ENCODE results near the gene PLAAT4. TPM values are rescaled to one million over a fixed set of nuclear protein-coding genes. Genes with fewer than 3 reads are reported as not detected.
A peak's percentile ranks its signal among the peaks of the same experiment; 100 is the strongest.
"Not testable (repeated sequence)": the region's sequence is repeated elsewhere in the genome, so short reads cannot be mapped to it uniquely, and the experiment has no call there.

PLAAT4 gene
- total RNA-seq, 2 experiments from 2014 or later, result 97.5 to 99.8 TPM

DNA sequence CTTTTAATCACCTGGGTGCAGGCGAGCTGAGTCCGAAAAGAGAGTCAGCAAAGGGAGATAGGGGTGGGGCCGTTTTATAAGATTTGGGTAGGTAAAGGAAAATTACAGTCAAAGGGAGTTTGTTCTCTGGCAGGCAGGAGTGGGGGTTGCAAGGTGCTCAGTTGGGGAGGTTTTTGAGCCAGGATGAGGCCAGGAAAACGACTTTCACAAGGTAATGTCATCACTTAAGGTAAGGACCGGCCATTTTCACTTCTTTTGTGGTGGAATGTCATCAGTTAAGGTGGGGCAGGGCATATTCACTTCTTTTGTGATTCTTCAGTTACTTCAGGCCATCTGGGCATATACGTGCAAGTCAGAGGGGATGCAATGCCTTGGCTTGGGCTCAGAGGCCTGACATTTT is 7.2 kb upstream of the PLAAT4 start:
- ChIA-PET CTCF (interaction anchor here (0.9 to 1.8 kb wide), 2 partner anchors 45 to 50 kb away, joined by 3 to 9 read pairs; no protein-coding TSS in a partner anchor), POLR2A (interaction anchor here (0.6 kb wide), 1 partner anchor 22 kb away, joined by 3 read pairs; no protein-coding TSS in a partner anchor)
- H3K27me3 Mint-ChIP-seq (ENCODE audit: low read depth); H3K9me3 Mint-ChIP-seq (ENCODE audit: insufficient read depth); H3K4me3 Mint-ChIP-seq; DNase-seq; ATAC-seq; H3K36me3 Mint-ChIP-seq (ENCODE audit: low read depth); H3K27ac Mint-ChIP-seq: not testable (repeated sequence)
- H3K4me1 Mint-ChIP-seq (ENCODE audit: low read depth), result peaks cover 48% of the 10 kb centered on the region

DNA sequence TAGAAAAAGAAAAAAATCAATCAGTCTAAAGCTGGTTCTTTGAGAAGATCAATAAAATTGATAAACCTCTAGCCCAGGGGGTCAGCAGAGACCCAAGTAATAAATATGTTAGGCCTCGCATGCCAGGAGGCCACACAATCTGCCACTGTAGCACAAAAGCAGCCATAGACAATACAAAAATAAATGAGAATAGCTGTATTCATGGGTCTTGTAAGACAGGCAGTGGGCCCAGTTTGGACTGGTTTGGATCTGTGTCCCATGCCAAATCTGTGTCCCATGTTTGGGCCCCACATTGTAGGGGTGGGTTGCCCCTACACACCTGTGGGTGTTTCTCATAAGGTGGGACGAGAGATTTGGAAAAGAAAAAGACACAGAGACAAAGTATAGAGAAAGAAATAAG is 6.6 kb upstream of the PLAAT4 start:
- ATAC-seq (no peak), DNase-seq (no peak)
- CTCF ChIA-PET, result interaction anchor here (1.8 kb wide), 1 partner anchor 51 kb away, joined by 9 read pairs; no protein-coding TSS in a partner anchor
- no peaks in the 10 kb centered on the region for H3K27me3 Mint-ChIP-seq (ENCODE audit: low read depth)
- no peaks in the 10 kb centered on the region for H3K9me3 Mint-ChIP-seq (ENCODE audit: insufficient read depth)
- no peak overlapping the region for H3K4me3 Mint-ChIP-seq
- H3K36me3 Mint-ChIP-seq (ENCODE audit: low read depth), result no peaks in the 10 kb centered on the region
- peaks cover 53% of the 10 kb centered on the region for H3K4me1 Mint-ChIP-seq (ENCODE audit: low read depth)
- POLR2A ChIA-PET, result no interaction called here
- H3K27ac Mint-ChIP-seq, result no peak overlapping the region

DNA sequence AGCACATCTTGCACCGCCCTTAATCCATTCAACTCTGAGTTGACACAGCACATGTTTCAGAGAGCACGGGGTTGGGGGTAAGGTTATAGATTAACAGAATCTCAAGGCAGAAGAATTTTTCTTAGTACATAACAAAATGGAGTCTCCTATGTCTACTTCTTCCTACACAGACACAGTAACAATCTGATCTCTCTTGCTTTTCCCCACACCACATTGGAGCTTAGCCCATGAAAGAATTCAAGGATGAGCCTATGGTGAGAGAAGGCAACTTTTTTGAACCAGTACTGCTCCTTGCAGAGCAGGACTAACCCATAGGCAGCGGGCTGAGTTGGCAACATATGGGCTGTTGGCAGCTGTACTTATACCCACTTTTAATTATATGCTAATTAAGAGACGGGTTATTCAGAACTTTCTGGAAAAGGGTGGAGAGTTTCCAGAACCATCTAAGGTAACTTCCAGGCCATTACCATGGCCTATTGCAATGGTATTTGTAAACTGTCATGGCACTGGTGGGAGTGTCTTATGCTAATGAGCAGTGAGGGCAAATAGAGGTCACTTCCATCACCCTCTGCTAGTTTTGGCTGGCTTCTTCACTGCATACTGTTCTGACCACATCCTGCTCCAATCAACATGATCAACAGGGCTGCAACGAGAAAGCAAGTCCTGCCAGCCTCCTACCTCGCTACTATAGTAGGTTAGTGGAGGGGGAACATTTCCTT is 5.4 kb upstream of the PLAAT4 start:
- peaks cover 65% of the 10 kb centered on the region for H3K4me1 Mint-ChIP-seq (ENCODE audit: low read depth)
- ChIA-PET POLR2A (interaction anchor here (0.6 to 1.4 kb wide), 2 partner anchors 20 to 650 kb away, joined by 3 to 4 read pairs; no protein-coding TSS in a partner anchor), CTCF (interaction anchor here (0.8 to 1.1 kb wide), 3 partner anchors 52 to 207 kb away, joined by 3 to 8 read pairs (median 3); no protein-coding TSS in a partner anchor)
- not testable (repeated sequence) for H3K9me3 Mint-ChIP-seq (ENCODE audit: insufficient read depth); H3K27me3 Mint-ChIP-seq (ENCODE audit: low read depth); H3K36me3 Mint-ChIP-seq (ENCODE audit: low read depth)
- H3K27ac Mint-ChIP-seq, result peak overlapping the region; percentile 68
- DNase-seq (peak; percentile 85), ATAC-seq (peak; percentile 91)
- H3K4me3 Mint-ChIP-seq, result peak overlapping the region; percentile 51

DNA sequence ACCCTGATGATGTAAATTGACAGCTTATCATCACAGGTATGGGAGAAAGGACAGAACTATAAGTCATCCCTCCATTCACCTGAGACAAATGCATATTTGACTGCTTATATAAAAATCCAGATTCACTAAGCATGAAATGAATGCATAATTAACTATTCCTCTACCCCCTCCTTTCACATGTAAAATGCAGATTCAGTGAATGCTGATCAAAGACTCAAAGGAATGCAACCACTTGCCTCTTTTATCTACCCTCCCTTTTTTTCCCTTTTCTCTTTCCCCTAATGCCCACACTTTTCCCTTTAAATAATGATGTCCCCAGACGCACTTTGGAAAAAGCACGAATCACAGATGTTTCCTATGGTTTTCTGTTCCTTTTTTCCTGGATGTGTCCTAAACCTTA is 4.5 kb upstream of the PLAAT4 start:
- ATAC-seq (no peak), DNase-seq (no peak)
- Mint-ChIP-seq H3K27ac (peak overlapping the region; percentile 48), H3K27me3 (ENCODE audit: low read depth) (no peaks in the 10 kb centered on the region), H3K36me3 (ENCODE audit: low read depth) (no peaks in the 10 kb centered on the region), H3K9me3 (ENCODE audit: insufficient read depth) (no peaks in the 10 kb centered on the region), H3K4me3 (peak overlapping the region; percentile 20), H3K4me1 (ENCODE audit: low read depth) (peaks cover 71% of the 10 kb centered on the region)
- CTCF ChIA-PET, result interaction anchor here (0.8 to 1.4 kb wide), 5 partner anchors 17 to 107 kb away, joined by 3 to 8 read pairs (median 3); no protein-coding TSS in a partner anchor
- POLR2A ChIA-PET, result interaction anchor here (1.4 kb wide), 1 partner anchor 19 kb away, joined by 4 read pairs; no protein-coding TSS in a partner anchor

DNA sequence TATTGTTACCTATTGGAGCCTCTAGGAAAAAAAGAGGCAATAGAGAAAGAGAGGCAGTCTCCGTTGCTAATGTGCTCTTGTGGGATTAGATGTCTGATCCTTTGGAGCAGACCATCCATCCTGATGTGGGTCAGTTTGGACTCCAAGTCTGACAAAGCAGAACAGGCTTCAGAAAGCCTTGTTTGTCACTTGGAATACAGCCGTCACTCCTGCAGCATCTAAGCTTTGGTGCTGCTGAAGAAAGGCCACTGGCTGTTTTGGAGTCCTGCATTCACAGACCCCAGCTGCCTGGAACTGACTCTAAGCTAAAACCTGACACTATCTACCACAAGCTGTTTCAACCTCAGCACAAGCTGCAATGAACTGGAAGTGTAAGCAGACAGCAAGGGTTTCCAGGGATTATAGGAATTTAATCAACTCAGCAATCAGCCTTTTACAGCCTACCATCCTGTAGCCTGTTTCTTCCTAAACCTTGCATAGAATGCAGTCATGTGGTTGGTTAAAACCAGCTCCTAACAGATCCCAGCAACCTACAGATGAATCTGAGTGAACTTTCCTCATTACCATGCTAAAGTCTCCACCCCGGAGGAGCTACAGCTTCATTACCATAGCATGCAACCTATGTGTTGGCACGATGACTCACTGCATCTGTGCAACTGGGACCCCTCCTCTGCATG is 3.7 kb upstream of the PLAAT4 start:
- H3K4me1 Mint-ChIP-seq (ENCODE audit: low read depth), result peaks cover 79% of the 10 kb centered on the region
- H3K4me3 Mint-ChIP-seq, result no peak overlapping the region
- POLR2A ChIA-PET, result no interaction called here
- CTCF ChIA-PET, result interaction anchor here (0.9 to 2.8 kb wide), 5 partner anchors 16 to 103 kb away, joined by 3 to 12 read pairs (median 3); no protein-coding TSS in a partner anchor
- H3K27me3 Mint-ChIP-seq (ENCODE audit: low read depth), result no peaks in the 10 kb centered on the region
- no peaks in the 10 kb centered on the region for H3K36me3 Mint-ChIP-seq (ENCODE audit: low read depth)
- no peak for ATAC-seq
- H3K27ac Mint-ChIP-seq, result no peak overlapping the region
- no peaks in the 10 kb centered on the region for H3K9me3 Mint-ChIP-seq (ENCODE audit: insufficient read depth)
- DNase-seq, result no peak

DNA sequence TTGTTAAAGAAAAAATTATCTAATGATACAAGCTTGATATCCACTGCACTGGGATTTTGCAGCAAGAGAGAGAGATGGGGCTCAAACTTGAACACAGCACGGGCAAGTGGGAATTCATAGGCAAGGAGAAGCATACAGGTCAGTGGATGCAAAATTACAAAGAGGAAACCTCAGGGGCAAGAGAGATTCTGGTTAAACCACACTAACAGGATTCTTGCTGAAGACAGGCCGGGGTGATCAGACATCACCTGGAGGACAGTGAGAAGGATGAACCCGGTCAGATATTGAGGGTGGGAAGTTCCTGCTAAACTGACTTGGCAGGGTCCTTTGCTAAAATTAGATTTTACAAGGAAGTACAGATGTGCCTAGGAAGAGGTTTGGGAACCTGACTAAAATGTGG is 2.5 kb upstream of the PLAAT4 start:
- DNase-seq, result no peak
- no peaks in the 10 kb centered on the region for H3K9me3 Mint-ChIP-seq (ENCODE audit: insufficient read depth)
- POLR2A ChIA-PET, result interaction anchor here (1.1 kb wide), 1 partner anchor 17 kb away, joined by 5 read pairs; no protein-coding TSS in a partner anchor
- no peak for ATAC-seq
- CTCF ChIA-PET, result interaction anchor here (0.9 to 2.8 kb wide), 3 partner anchors 17 to 102 kb away, joined by 3 to 12 read pairs (median 4); no protein-coding TSS in a partner anchor
- no peaks in the 10 kb centered on the region for H3K27me3 Mint-ChIP-seq (ENCODE audit: low read depth)
- H3K4me1 Mint-ChIP-seq (ENCODE audit: low read depth), result peaks cover 82% of the 10 kb centered on the region
- H3K4me3 Mint-ChIP-seq, result no peak overlapping the region
- H3K36me3 Mint-ChIP-seq (ENCODE audit: low read depth), result peaks cover 3% of the 10 kb centered on the region
- peak overlapping the region; percentile 47 for H3K27ac Mint-ChIP-seq

DNA sequence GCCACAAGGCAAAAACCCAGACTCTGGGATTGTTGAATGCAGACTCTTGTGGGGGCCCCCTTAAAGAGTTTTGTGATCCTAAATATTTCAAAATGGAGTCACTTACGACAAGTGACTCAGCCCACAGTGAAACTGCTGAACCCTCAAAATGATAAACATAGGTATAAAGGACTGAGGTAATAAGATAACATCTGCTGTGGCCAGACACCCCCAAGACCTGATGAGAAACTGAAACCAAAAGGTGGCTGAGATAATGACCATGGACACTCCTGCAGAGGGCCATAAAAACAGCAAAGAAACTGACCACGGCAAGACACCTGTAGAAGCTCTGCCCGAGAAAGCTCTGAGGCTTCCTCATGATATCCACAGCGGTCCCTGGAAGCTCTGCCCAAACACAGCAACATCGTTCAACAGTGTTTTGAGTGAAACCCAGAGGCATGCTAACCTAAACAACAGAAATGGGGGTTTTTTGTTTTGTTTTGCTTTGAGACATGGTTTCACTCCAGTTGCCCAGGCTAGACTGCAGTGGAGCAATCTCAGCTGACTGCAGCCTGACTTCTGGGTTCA is 1.6 kb upstream of the PLAAT4 start:
- CTCF ChIA-PET, result interaction anchor here (0.6 to 4.3 kb wide), 4 partner anchors 16 to 101 kb away, joined by 3 to 30 read pairs (median 12); no protein-coding TSS in a partner anchor
- ATAC-seq (peak; percentile 12), DNase-seq (peak; percentile 44)
- H3K4me3 Mint-ChIP-seq, result peak overlapping the region; percentile 42
- H3K27ac Mint-ChIP-seq, result peak overlapping the region; percentile 92
- H3K27me3 Mint-ChIP-seq (ENCODE audit: low read depth), result no peaks in the 10 kb centered on the region
- POLR2A ChIA-PET, result interaction anchor here (3.5 to 6.2 kb wide), 2 partner anchors 17 to 30 kb away, joined by 27 to 106 read pairs; partner anchors contain the start of gene PLAAT2
- no peaks in the 10 kb centered on the region for H3K9me3 Mint-ChIP-seq (ENCODE audit: insufficient read depth)
- peaks cover 3% of the 10 kb centered on the region for H3K36me3 Mint-ChIP-seq (ENCODE audit: low read depth)
- peaks cover 74% of the 10 kb centered on the region for H3K4me1 Mint-ChIP-seq (ENCODE audit: low read depth)

DNA sequence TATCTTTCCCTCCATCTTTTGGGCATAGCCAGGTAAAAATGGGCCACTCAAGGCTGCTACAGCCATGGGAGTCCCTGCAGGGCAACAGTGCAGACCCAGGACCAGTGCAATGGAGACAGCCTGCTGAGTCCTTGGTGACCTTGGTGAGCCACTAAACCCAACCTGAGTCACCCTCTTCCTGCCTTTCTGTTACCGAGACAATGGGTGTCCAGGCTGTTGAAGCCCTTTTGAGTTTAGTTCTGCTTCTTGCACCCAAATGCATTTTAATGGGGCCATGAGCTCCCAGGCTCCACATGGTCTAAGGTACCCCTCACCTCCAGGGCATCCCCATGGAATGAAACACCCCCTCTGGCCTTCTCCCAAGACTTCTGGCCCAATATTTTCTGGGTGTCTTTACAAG is 874 bp upstream of the PLAAT4 start:
- Mint-ChIP-seq H3K27ac (peak overlapping the region; percentile 92), H3K9me3 (ENCODE audit: insufficient read depth) (no peaks in the 10 kb centered on the region), H3K4me1 (ENCODE audit: low read depth) (peaks cover 76% of the 10 kb centered on the region), H3K4me3 (peak overlapping the region; percentile 84), H3K36me3 (ENCODE audit: low read depth) (peaks cover 8% of the 10 kb centered on the region), H3K27me3 (ENCODE audit: low read depth) (no peaks in the 10 kb centered on the region)
- peak; percentile 67 for DNase-seq
- POLR2A ChIA-PET, result interaction anchor here (1.4 to 6.2 kb wide), 5 partner anchors 10 to 695 kb away, joined by 6 to 106 read pairs (median 16); partner anchors contain the start of gene PLAAT2
- CTCF ChIA-PET, result interaction anchor here (0.8 to 4.3 kb wide), 6 partner anchors 16 to 202 kb away, joined by 3 to 30 read pairs (median 8); no protein-coding TSS in a partner anchor
- ATAC-seq, result peak; percentile 41

DNA sequence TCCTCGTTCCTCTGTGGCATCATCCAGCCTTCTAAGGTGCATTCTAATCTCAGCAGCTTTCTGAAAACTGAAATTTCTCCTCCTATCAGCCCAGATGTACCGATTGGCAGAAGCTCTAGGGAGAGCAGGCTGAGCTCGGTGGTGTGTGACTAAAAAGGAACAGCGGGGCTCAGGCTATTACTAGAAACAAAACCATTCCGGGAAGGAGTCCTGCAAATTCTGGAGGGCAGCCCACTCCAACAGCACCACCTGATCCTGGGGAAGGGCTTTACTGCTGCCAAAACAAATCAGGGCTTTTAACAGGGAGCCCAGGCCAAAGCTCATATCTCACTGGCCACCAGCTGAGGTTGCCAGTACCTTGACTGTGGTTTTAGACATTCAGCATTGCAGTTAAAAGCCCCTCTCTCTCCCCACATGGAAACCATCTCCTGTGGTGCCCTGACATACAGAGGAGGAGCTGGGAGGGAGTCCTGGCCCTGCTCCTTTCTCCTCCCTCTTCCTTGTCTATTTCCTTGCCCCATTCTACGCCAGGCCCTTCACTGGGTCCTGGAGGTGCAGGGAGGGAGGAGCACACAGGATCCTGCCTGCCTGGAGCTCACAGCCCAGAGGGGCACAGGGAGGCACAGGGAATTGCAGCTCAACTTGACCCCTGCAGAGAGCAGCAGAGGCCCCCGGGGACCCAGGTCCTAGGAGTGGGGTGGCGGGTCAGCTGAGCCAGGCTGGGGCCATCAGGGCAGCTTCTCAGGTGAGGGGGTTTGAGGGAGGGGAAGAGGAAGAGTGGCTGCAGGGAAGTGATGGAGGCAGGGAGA is 889 bp downstream of the PLAAT4 start:
- Mint-ChIP-seq H3K27ac (peak overlapping the region; percentile 92), H3K36me3 (ENCODE audit: low read depth) (peaks cover 11% of the 10 kb centered on the region), H3K4me3 (peak overlapping the region; percentile 84), H3K4me1 (ENCODE audit: low read depth) (peaks cover 64% of the 10 kb centered on the region), H3K9me3 (ENCODE audit: insufficient read depth) (no peaks in the 10 kb centered on the region), H3K27me3 (ENCODE audit: low read depth) (no peaks in the 10 kb centered on the region)
- no peak for DNase-seq
- CTCF ChIA-PET, result interaction anchor here (0.8 to 4.3 kb wide), 11 partner anchors 8 to 99 kb away, joined by 3 to 32 read pairs (median 4); partner anchors contain the start of gene PLAAT2
- POLR2A ChIA-PET, result interaction anchor here (0.9 to 6.2 kb wide), 8 partner anchors 9 to 697 kb away, joined by 3 to 106 read pairs (median 6); partner anchors contain the start of gene PLAAT2
- ATAC-seq, result peak; percentile 28

DNA sequence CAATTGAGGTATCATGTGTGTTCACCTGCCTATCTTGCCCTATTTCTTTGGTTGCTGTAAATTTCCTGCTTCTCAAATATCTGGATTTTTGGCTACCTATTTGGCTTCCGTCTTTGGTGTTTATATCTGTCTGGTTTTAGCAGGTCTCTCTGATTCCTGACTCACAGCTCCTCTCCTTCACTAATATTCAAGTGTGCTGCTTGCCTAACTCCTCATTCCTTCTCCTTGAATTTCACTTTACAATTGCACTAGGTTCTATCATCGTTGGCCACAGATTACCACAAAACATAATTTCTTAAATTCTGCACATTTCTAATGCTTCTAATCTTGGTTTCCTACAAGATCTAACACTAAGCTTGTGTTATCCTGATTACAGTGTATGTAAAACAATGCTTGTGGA is 5.9 kb downstream of the PLAAT4 start:
- H3K27ac Mint-ChIP-seq; H3K4me3 Mint-ChIP-seq; H3K9me3 Mint-ChIP-seq (ENCODE audit: insufficient read depth); POLR2A ChIA-PET; DNase-seq; H3K27me3 Mint-ChIP-seq (ENCODE audit: low read depth); ATAC-seq: not testable (repeated sequence)
- Mint-ChIP-seq H3K36me3 (ENCODE audit: low read depth) (peaks cover 44% of the 10 kb centered on the region), H3K4me1 (ENCODE audit: low read depth) (peaks cover 18% of the 10 kb centered on the region)
- CTCF ChIA-PET, result interaction anchor here (1.2 kb wide), 1 partner anchor 9 kb away, joined by 3 read pairs; no protein-coding TSS in a partner anchor

Data from activated CD8-positive, alpha-beta T cell treated with anti-CD3 and anti-CD28 coated beads, Interleukin-2, amount 10 ng/mL, durations not matched to agents 7 days and 5 days (primary cell).